GM21737 (cell line): Measurements from ENCODE around the gene DAGLA.

ENCODE experiments used
- ATAC-seq: cut with Tn5 transposase; IDR thresholded peaks from one replicate; pipeline ENCODE4 v1.9.1; 2021; ENCODE audit warnings: mild to moderate bottlenecking, moderate library complexity; ENCODE audit not compliant: unreplicated experiment

Gene DAGLA

DNA sequence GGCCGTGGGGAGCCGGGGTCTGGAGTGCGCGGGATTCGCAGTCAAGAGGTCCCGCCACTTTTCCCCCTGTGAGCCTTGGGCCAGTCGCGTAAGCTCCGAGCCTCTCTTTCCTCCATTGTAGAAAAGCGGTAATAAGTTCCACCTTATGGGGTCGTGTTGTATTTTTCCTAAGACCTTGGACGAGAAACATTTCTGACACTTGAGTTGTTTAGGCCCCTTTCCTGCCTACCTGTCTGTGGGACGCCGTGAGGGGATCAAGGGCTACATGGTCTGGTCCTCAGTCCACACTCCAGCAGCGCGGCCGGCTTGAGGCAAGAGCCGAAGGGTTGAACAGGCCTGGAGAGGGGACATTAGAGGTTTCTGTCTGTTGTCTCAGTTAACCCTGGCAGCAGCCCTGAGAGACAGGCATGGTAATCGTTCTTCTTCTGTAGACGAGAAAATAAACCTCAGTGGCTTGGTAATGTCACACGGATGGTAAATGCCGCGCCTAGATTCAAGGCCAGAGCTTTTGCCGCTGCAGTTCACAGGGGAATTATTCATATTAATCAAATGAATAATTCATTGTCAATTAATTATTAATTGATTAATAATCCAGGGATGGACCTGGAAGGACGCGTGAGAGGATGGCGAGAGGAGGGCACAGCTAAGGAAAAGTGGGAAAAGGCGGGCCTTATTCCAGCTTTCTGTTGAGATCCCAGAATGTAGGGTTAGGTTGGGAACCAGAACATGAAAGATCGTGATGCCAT, 113.1 kb downstream of the DAGLA start:
- ATAC-seq: no peak

GRCh38 chr11:61793829-61794204, 113.6 kb downstream of the DAGLA start:
- no peak for ATAC-seq

GRCh38 chr11:61794579-61794978, 114.4 kb downstream of the DAGLA start:
- ATAC-seq: no peak

DNA sequence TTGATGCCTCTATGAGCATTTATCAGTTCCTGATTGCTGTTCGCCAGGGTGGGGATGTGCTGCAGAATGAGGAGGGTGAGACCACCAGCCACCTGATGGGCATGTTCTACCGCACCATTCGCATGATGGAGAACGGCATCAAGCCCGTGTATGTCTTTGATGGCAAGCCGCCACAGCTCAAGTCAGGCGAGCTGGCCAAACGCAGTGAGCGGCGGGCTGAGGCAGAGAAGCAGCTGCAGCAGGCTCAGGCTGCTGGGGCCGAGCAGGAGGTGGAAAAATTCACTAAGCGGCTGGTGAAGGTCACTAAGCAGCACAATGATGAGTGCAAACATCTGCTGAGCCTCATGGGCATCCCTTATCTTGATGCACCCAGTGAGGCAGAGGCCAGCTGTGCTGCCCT, 115.3 kb downstream of the DAGLA start:
- no peak for ATAC-seq

GRCh38 chr11:61795876-61796526, 115.8 kb downstream of the DAGLA start:
- no peak for ATAC-seq
